ENCODE results near the gene IL1RN. TPM values are rescaled to one million over a fixed set of nuclear protein-coding genes. Genes with fewer than 3 reads are reported as not detected.

Gene IL1RN
- total and polyA plus RNA-seq, 2 of the 13 experiments (the other 11 are each of a cell fraction or from before 2014, with no cell fraction given), result 21.2 to 101 TPM

DNA sequence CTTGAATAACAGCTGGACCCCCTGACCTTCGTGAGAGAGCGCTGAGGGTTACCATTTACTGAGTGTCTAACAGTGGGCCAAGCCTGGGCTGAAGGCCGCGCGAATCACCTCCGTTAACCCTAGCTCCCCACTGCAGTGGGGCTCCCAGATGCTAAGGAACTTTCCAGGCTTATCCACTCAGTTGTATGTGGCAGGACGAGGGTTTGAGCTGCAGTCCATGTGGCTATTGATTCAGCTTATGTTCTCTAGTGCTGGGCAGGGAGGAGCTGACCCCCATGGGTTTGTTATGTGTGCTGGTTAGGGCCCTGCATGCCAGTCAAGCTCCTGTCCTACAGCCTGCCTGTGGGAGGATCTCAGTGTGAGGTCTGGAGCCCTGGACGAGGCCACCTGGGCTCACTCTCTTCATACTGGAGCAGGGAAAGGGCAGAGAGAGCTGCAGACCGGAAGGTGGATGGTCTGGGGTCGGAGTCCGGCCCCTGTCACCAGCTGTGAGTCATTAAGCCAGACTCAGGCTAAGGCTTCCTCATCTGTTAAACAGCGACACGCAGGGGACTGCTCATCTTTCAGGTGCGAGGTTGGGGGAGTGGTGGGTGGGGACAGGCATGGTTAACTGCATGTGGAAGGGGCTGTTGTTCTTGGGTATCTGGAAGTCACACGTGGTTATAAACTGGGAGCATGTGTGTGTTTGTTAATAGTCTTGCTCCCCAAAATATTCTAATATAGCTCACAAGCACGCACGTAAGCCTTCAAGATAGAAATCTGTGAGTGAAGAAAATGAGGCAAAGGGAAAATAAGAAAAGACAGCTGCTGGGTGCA is 52.9 kb downstream of the IL1RN start (continued):
- TF ChIP-seq, protein P1, sequence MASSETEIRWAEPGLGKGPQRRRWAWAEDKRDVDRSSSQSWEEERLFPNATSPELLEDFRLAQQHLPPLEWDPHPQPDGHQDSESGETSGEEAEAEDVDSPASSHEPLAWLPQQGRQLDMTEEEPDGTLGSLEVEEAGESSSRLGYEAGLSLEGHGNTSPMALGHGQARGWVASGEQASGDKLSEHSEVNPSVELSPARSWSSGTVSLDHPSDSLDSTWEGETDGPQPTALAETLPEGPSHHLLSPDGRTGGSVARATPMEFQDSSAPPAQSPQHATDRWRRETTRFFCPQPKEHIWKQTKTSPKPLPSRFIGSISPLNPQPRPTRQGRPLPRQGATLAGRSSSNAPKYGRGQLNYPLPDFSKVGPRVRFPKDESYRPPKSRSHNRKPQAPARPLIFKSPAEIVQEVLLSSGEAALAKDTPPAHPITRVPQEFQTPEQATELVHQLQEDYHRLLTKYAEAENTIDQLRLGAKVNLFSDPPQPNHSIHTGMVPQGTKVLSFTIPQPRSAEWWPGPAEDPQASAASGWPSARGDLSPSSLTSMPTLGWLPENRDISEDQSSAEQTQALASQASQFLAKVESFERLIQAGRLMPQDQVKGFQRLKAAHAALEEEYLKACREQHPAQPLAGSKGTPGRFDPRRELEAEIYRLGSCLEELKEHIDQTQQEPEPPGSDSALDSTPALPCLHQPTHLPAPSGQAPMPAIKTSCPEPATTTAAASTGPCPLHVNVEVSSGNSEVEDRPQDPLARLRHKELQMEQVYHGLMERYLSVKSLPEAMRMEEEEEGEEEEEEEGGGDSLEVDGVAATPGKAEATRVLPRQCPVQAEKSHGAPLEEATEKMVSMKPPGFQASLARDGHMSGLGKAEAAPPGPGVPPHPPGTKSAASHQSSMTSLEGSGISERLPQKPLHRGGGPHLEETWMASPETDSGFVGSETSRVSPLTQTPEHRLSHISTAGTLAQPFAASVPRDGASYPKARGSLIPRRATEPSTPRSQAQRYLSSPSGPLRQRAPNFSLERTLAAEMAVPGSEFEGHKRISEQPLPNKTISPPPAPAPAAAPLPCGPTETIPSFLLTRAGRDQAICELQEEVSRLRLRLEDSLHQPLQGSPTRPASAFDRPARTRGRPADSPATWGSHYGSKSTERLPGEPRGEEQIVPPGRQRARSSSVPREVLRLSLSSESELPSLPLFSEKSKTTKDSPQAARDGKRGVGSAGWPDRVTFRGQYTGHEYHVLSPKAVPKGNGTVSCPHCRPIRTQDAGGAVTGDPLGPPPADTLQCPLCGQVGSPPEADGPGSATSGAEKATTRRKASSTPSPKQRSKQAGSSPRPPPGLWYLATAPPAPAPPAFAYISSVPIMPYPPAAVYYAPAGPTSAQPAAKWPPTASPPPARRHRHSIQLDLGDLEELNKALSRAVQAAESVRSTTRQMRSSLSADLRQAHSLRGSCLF (CRISPR knock-in tag; IDR thresholded peaks at IDR 0.05; ENCODE audit: borderline replicate concordance), result no peak
- TF ChIP-seq REPIN1 (CRISPR knock-in tag; IDR thresholded peaks at IDR 0.05; ENCODE audit: borderline replicate concordance, low read depth) (no peak), KAT7 (CRISPR knock-in tag; IDR thresholded peaks at IDR 0.05; ENCODE audit: borderline replicate concordance) (no peak), ARNTL (CRISPR knock-in tag; IDR thresholded peaks at IDR 0.05) (peak; percentile 62; the same call in 1 of the 2 replicates), CHD4 (IDR thresholded peaks at IDR 0.05; ENCODE audit: borderline replicate concordance, low read length) (no peak; the same call in 1 of the 2 replicates), ZNF468 (CRISPR knock-in tag; IDR thresholded peaks at IDR 0.05) (no peak), ISL2 (CRISPR knock-in tag; IDR thresholded peaks at IDR 0.05) (no peak), ZNF230 (CRISPR knock-in tag; IDR thresholded peaks at IDR 0.05) (no peak), ZNF7 (CRISPR knock-in tag; IDR thresholded peaks at IDR 0.05) (no peak), SRSF9 (IDR thresholded peaks at IDR 0.05; ENCODE audit: borderline replicate concordance, insufficient read depth, low read depth, low read length, poor library complexity, severe bottlenecking) (no peak)
- TF ChIP-seq, protein P2, sequence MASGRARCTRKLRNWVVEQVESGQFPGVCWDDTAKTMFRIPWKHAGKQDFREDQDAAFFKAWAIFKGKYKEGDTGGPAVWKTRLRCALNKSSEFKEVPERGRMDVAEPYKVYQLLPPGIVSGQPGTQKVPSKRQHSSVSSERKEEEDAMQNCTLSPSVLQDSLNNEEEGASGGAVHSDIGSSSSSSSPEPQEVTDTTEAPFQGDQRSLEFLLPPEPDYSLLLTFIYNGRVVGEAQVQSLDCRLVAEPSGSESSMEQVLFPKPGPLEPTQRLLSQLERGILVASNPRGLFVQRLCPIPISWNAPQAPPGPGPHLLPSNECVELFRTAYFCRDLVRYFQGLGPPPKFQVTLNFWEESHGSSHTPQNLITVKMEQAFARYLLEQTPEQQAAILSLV (CRISPR knock-in tag; IDR thresholded peaks at IDR 0.05; ENCODE audit: borderline replicate concordance), result no peak
- TF ChIP-seq, protein P3, sequence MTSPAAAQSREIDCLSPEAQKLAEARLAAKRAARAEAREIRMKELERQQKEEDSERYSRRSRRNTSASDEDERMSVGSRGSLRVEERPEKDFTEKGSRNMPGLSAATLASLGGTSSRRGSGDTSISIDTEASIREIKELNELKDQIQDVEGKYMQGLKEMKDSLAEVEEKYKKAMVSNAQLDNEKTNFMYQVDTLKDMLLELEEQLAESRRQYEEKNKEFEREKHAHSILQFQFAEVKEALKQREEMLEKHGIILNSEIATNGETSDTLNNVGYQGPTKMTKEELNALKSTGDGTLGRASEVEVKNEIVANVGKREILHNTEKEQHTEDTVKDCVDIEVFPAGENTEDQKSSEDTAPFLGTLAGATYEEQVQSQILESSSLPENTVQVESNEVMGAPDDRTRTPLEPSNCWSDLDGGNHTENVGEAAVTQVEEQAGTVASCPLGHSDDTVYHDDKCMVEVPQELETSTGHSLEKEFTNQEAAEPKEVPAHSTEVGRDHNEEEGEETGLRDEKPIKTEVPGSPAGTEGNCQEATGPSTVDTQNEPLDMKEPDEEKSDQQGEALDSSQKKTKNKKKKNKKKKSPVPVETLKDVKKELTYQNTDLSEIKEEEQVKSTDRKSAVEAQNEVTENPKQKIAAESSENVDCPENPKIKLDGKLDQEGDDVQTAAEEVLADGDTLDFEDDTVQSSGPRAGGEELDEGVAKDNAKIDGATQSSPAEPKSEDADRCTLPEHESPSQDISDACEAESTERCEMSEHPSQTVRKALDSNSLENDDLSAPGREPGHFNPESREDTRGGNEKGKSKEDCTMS (CRISPR knock-in tag; conservative IDR thresholded peaks at IDR 0.05), result no peak
- TF ChIP-seq, protein P4, sequence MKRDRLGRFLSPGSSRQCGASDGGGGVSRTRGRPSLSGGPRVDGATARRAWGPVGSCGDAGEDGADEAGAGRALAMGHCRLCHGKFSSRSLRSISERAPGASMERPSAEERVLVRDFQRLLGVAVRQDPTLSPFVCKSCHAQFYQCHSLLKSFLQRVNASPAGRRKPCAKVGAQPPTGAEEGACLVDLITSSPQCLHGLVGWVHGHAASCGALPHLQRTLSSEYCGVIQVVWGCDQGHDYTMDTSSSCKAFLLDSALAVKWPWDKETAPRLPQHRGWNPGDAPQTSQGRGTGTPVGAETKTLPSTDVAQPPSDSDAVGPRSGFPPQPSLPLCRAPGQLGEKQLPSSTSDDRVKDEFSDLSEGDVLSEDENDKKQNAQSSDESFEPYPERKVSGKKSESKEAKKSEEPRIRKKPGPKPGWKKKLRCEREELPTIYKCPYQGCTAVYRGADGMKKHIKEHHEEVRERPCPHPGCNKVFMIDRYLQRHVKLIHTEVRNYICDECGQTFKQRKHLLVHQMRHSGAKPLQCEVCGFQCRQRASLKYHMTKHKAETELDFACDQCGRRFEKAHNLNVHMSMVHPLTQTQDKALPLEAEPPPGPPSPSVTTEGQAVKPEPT (CRISPR knock-in tag; IDR thresholded peaks at IDR 0.05; ENCODE audit: low read depth), result no peak
- TF ChIP-seq, protein P5, sequence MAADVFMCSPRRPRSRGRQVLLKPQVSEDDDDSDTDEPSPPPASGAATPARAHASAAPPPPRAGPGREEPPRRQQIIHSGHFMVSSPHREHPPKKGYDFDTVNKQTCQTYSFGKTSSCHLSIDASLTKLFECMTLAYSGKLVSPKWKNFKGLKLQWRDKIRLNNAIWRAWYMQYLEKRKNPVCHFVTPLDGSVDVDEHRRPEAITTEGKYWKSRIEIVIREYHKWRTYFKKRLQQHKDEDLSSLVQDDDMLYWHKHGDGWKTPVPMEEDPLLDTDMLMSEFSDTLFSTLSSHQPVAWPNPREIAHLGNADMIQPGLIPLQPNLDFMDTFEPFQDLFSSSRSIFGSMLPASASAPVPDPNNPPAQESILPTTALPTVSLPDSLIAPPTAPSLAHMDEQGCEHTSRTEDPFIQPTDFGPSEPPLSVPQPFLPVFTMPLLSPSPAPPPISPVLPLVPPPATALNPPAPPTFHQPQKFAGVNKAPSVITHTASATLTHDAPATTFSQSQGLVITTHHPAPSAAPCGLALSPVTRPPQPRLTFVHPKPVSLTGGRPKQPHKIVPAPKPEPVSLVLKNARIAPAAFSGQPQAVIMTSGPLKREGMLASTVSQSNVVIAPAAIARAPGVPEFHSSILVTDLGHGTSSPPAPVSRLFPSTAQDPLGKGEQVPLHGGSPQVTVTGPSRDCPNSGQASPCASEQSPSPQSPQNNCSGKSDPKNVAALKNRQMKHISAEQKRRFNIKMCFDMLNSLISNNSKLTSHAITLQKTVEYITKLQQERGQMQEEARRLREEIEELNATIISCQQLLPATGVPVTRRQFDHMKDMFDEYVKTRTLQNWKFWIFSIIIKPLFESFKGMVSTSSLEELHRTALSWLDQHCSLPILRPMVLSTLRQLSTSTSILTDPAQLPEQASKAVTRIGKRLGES (CRISPR knock-in tag; IDR thresholded peaks at IDR 0.05; ENCODE audit: borderline replicate concordance), result no peak
